GM18858 (cell line): ENCODE data around the gene RNF113A.
"Not testable (repeated sequence)": the region's sequence is repeated elsewhere in the genome, so short reads cannot be mapped to it uniquely, and the experiment has no call there.

Experiments used
- ATAC-seq: cut with Tn5 transposase; IDR thresholded peaks from one replicate; pipeline ENCODE4 v1.9.1; 2021; ENCODE audit not compliant: unreplicated experiment

RNF113A gene

GRCh38 chrX:119871599-119872395, at the start of gene RNF113A, which contains the start of gene NDUFA1:
TSS of gene RNF113A (minus strand) at chrX:119871733. CDS start at chrX:119871613, 120 bp downstream.
TSS of gene NDUFA1 (plus strand) at chrX:119871832. CDS start at chrX:119871912, 80 bp downstream.
- peak; percentile 92 for ATAC-seq

GRCh38 chrX:119919835-119920585, 48.5 kb upstream of the RNF113A start:
- no peak for ATAC-seq

GRCh38 chrX:119917877-119918276, 46.3 kb upstream of the RNF113A start:
- ATAC-seq: no peak

- no peak for ATAC-seq
These were observed 44.8 kb upstream of the RNF113A start for GRCh38 chrX:119916310-119916709.

GRCh38 chrX:119900976-119901375, 29.4 kb upstream of the RNF113A start:
- ATAC-seq: no peak

- no peak for ATAC-seq
These were observed 27.6 kb upstream of the RNF113A start for GRCh38 chrX:119899125-119899524.

- no peak for ATAC-seq
These were observed 24.4 kb upstream of the RNF113A start, which contains the start of gene AKAP14 for GRCh38 chrX:119895843-119896326. TSS of gene AKAP14 (plus strand) at chrX:119895893. CDS start at chrX:119903224, 7,331 bp downstream.

- not testable (repeated sequence) for ATAC-seq
These were observed 20.6 kb upstream of the RNF113A start for GRCh38 chrX:119891961-119892692.

- not testable (repeated sequence) for ATAC-seq
These were observed 19.1 kb upstream of the RNF113A start for GRCh38 chrX:119890626-119891025.

GRCh38 chrX:119887721-119888425, 16.3 kb upstream of the RNF113A start:
- ATAC-seq: no peak

GRCh38 chrX:119885554-119886428, 14.3 kb upstream of the RNF113A start:
- ATAC-seq: no peak

GRCh38 chrX:119880552-119881437, 9.3 kb upstream of the RNF113A start:
- ATAC-seq: peak; percentile 82

GRCh38 chrX:119880076-119880475, 8.5 kb upstream of the RNF113A start:
- ATAC-seq: no peak

- ATAC-seq: no peak
These were observed 7.2 kb upstream of the RNF113A start for GRCh38 chrX:119878740-119879139.

GRCh38 chrX:119871245-119871598, 311 bp downstream of the RNF113A start:
- peak; percentile 15 for ATAC-seq

GRCh38 chrX:119870626-119871131, 854 bp downstream of the RNF113A start:
- ATAC-seq: no peak

- no peak for ATAC-seq
These were observed 18.1 kb downstream of the RNF113A start for GRCh38 chrX:119853444-119853843.
